MM.1S (cell line): Measurements from ENCODE around the gene TRIM75.

Experiments
- DNase-seq: peaks from one replicate; pipeline ENCODE4 v3.0.0-alpha.2; 2015
- H2AFZ ChIP-seq: fragments of 300-600 bp; sonication (generic); 2 replicates; pipeline ENCODE4 v1.6.0; 2016; ENCODE audit warnings: antibody characterized with exemption, low read length
- H3F3A ChIP-seq: fragments of 300-600 bp; sonication (generic); 2 replicates; pipeline ENCODE4 v1.6.1; 2016; ENCODE audit warnings: mild to moderate bottlenecking, antibody characterized with exemption, low read length, moderate library complexity, mixed read lengths; ENCODE audit not compliant: insufficient read depth
- H3K27ac ChIP-seq: fragments of 300-600 bp; sonication (generic); 2 replicates; pipeline ENCODE4 v1.5.1; 2016; ENCODE audit warnings: mild to moderate bottlenecking, low read length
- H3K27me3 ChIP-seq: fragments of 300-600 bp; sonication (generic); replicated peaks from 2 replicates; pipeline ENCODE4 v1.6.0; 2016; ENCODE audit warnings: low read length; ENCODE audit not compliant: insufficient read depth
- H3K36me3 ChIP-seq: fragments of 300-600 bp; sonication (generic); replicated peaks from 2 replicates; pipeline ENCODE4 v1.6.1; 2016; ENCODE audit warnings: mild to moderate bottlenecking, low read length, mixed read lengths; ENCODE audit not compliant: insufficient read depth
- H3K4me1 ChIP-seq: fragments of 300-600 bp; sonication (generic); 2 replicates; pipeline ENCODE4 v1.6.1; 2016; ENCODE audit warnings: low read length, mixed read lengths
- H3K4me2 ChIP-seq: fragments of 300-600 bp; sonication (generic); 2 replicates; pipeline ENCODE4 v1.6.0; 2016; ENCODE audit warnings: low read depth, low read length
- H3K4me3 ChIP-seq: fragments of 300-600 bp; sonication (generic); 2 replicates; pipeline ENCODE4 v1.5.1; 2016; ENCODE audit warnings: low read length, mixed read lengths
- H3K79me2 ChIP-seq: fragments of 300-600 bp; sonication (generic); 2 replicates; pipeline ENCODE4 v1.6.1; 2016; ENCODE audit warnings: mixed run types, low read length, mixed read lengths
- H3K9ac ChIP-seq: fragments of 300-600 bp; sonication (generic); 2 replicates; pipeline ENCODE4 v1.6.1; 2016; ENCODE audit warnings: low read length, mixed read lengths
- H3K9me2 ChIP-seq: fragments of 300-600 bp; sonication (generic); replicated peaks from 2 replicates; pipeline ENCODE4 v1.6.1; 2016; ENCODE audit warnings: mild to moderate bottlenecking, low read length, mixed read lengths; ENCODE audit not compliant: insufficient read depth
- H3K9me3 ChIP-seq: fragments of 300-600 bp; sonication (generic); replicated peaks from 2 replicates; pipeline ENCODE4 v1.6.1; 2016; ENCODE audit warnings: mild to moderate bottlenecking, low read length, mixed read lengths; ENCODE audit not compliant: insufficient read depth
- H4K20me1 ChIP-seq: fragments of 300-600 bp; sonication (generic); 2 replicates; pipeline ENCODE4 v1.6.1; 2016; ENCODE audit warnings: mild to moderate bottlenecking, low read length, moderate library complexity, mixed read lengths; ENCODE audit not compliant: insufficient read depth
- EZH2 ChIP-seq: fragments of 300-600 bp; sonication (generic); optimal IDR thresholded peaks from 2 replicates; pipeline ENCODE3; 2017; ENCODE audit warnings: low read depth, mild to moderate bottlenecking, antibody characterized with exemption, low read length, mixed read lengths
- EZH2phosphoT487 ChIP-seq: fragments of 300-600 bp; sonication (generic); IDR thresholded peaks from 2 replicates; pipeline ENCODE4 v1.6.1; 2018; ENCODE audit warnings: antibody characterized with exemption, low read length
- TF ChIP-seq, protein P1 (sequence below): fragments of 300-600 bp; sonication (generic); IDR thresholded peaks from 2 replicates; pipeline ENCODE4 v1.5.1; 2016; ENCODE audit warnings: antibody characterized with exemption, low read length, mixed read lengths

The TRIM75 gene

DNA sequence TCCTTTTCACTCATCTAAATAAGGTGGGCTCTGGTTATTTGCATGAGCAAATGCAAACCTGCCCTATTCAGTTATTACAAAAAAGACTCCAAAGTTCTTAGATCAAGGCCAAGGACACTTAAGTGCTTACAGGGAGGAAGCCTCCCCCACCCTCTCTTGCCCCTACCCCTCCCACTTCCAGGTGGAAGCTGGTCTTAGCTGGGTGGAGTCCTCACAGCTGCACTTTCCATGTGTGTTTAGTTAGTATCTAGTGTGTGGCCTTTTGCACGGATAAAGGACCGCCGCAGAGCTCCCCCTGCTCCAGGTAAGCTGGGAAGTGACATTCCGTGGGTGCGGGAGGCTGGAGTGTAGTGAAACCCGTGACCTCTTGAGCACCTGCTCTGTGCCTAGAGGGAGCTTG lies at the start of gene TRIM75:
Gene TRIM75 (plus strand): TSS at position 222 of the 400 bp plus-strand sequence. CDS start 5,282 bp downstream, outside the sequence.
- H3K36me3 ChIP-seq: no peaks in the 10 kb centered on the region
- no peak for DNase-seq
- no peak within 1 kb of the TSS for H3K9ac ChIP-seq
- H3K4me3 ChIP-seq: no peak within 1 kb of the TSS
- no peaks in the 10 kb centered on the region for H3K27me3 ChIP-seq
- H3K9me3 ChIP-seq: no peaks in the 10 kb centered on the region
- H3K9me2 ChIP-seq: no peaks in the 10 kb centered on the region
- no peaks in the 10 kb centered on the region for H3K4me1 ChIP-seq
- H3K27ac ChIP-seq: no peak within 1 kb of the TSS
- H2AFZ ChIP-seq: no peak within 1 kb of the TSS
- no peaks in the 10 kb centered on the region for H4K20me1 ChIP-seq
- H3K4me2 ChIP-seq: no peak within 1 kb of the TSS
- H3F3A ChIP-seq: no peaks in the 10 kb centered on the region
- no peaks in the 10 kb centered on the region for H3K79me2 ChIP-seq
- TF ChIP-seq, protein P1, sequence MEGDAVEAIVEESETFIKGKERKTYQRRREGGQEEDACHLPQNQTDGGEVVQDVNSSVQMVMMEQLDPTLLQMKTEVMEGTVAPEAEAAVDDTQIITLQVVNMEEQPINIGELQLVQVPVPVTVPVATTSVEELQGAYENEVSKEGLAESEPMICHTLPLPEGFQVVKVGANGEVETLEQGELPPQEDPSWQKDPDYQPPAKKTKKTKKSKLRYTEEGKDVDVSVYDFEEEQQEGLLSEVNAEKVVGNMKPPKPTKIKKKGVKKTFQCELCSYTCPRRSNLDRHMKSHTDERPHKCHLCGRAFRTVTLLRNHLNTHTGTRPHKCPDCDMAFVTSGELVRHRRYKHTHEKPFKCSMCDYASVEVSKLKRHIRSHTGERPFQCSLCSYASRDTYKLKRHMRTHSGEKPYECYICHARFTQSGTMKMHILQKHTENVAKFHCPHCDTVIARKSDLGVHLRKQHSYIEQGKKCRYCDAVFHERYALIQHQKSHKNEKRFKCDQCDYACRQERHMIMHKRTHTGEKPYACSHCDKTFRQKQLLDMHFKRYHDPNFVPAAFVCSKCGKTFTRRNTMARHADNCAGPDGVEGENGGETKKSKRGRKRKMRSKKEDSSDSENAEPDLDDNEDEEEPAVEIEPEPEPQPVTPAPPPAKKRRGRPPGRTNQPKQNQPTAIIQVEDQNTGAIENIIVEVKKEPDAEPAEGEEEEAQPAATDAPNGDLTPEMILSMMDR: no peak
- no peak for TF ChIP-seq EZH2phosphoT487
- TF ChIP-seq EZH2: no peak

DNA sequence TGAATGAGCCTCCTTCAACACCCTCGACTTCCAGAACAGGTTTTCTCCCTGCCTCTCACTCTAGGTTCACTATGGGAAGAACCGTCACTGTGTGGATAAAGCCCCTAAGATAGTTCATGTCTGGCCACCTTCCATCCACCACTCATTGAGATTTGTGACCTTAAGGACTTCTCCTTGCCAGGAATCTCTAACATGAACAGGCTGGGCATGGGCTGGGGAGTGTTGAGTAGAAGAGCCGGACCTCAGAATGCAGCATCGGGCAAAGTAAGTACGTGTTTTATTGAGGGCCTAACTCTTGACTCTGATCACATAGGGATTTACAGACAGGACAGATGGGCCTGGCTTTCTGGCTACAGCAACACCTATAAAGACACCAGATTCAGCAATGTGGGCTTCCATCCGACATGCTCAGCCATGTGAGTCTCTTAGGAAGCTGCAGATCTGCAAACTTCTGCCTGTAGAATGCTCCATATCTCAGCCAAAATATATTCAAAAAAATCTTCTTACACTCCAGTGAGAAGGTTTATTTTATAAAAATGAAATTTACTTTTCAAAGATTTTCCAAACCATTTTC lies 48.2 kb upstream of the TRIM75 start:
- DNase-seq: no peak
- Histone ChIP-seq H3K9ac (no peak overlapping the region), H4K20me1 (no peaks in the 10 kb centered on the region), H3K4me3 (no peak overlapping the region), H3K4me1 (peaks cover 10% of the 10 kb centered on the region), H3K27me3 (no peaks in the 10 kb centered on the region), H3K79me2 (no peaks in the 10 kb centered on the region), H3K27ac (no peak overlapping the region), H3K9me3 (no peaks in the 10 kb centered on the region), H3K4me2 (no peak overlapping the region), H3K9me2 (no peaks in the 10 kb centered on the region), H2AFZ (no peak overlapping the region), H3F3A (no peaks in the 10 kb centered on the region), H3K36me3 (no peaks in the 10 kb centered on the region)
- TF ChIP-seq EZH2: no peak
- TF ChIP-seq EZH2phosphoT487: no peak
- TF ChIP-seq, protein P1: no peak

DNA sequence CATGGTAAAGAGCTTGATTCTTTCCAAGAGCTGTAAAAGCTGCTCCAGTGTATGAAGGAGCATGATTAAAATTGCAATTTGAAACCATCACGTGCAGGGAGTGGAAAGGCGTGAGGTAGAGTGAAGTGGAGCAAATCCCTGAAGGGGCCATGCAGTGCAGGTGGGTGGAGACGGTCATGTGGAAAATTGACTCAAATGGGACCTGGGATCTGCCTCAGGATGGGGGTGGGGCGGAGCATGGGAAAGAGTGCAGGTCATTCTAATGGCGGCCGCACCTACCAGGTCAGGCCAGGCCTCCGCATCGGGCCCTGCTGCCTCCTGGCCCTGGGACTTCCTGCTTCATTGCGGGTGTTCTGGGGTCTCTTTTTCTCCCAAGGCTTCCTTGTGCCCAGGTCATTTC lies 47.2 kb upstream of the TRIM75 start:
- Histone ChIP-seq H3K4me3 (no peak overlapping the region), H2AFZ (no peak overlapping the region), H3K9me3 (no peaks in the 10 kb centered on the region), H4K20me1 (no peaks in the 10 kb centered on the region), H3K27ac (no peak overlapping the region), H3F3A (peaks cover 9% of the 10 kb centered on the region), H3K9me2 (no peaks in the 10 kb centered on the region), H3K79me2 (no peaks in the 10 kb centered on the region), H3K27me3 (no peaks in the 10 kb centered on the region), H3K9ac (no peak overlapping the region), H3K4me2 (no peak overlapping the region), H3K4me1 (peaks cover 19% of the 10 kb centered on the region), H3K36me3 (no peaks in the 10 kb centered on the region)
- no peak for DNase-seq
- TF ChIP-seq EZH2phosphoT487: no peak
- no peak for TF ChIP-seq EZH2
- TF ChIP-seq, protein P1: no peak
